Esophagus squamous epithelium (tissue), 4 donors: ENCODE results near the gene SFTPB.

Source experiments
- CTCF ChIP-seq, 6 experiments: fragments of 450-650 bp in 4 of 6; fragments of 200-600 bp in 2 of 6; sonication (generic) in 2 of 6; IDR thresholded peaks; one replicate each; pipeline ENCODE4 v1.5.1; 2016 to 2019; ENCODE audit warnings: antibody characterized with exemption in 6 of 6, mild to moderate bottlenecking in 4 of 6, moderate library complexity in 4 of 6
- POLR2A ChIP-seq, 4 donors: fragments of 450-650 bp; IDR thresholded peaks; one replicate each; pipeline ENCODE4 v1.6.1; 2017; ENCODE audit warnings: antibody characterized with exemption in 4 of 4, mild to moderate bottlenecking in 4 of 4, moderate library complexity in 3 of 4

- TF ChIP-seq CTCF (IDR thresholded peaks at IDR 0.05), result no peak
- TF ChIP-seq POLR2A (IDR thresholded peaks at IDR 0.05), result no peak
Measured at GRCh38 chr2:85702800-85703199, 34.8 kb upstream of the SFTPB start.
